Measurements from ENCODE around the gene KIAA1671. TPM values are rescaled to one million over a fixed set of nuclear protein-coding genes. Genes with fewer than 3 reads are reported as not detected.
"Not testable (repeated sequence)": the region's sequence is repeated elsewhere in the genome, so short reads cannot be mapped to it uniquely, and the experiment has no call there.

Gene KIAA1671
- total and polyA plus RNA-seq, 2 of the 4 experiments (the other 2 are of a cell fraction): 0.02 TPM; not detected in 1

- H3K4ac ChIP-seq (ENCODE audit: low read depth, low read length); H3K9ac ChIP-seq (ENCODE audit: low read depth, low read length); ATAC-seq (ENCODE audit: low read depth); H2BK20ac ChIP-seq (ENCODE audit: low read depth, low read length); CTCF ChIA-PET; H3K23ac ChIP-seq (ENCODE audit: low read depth, low read length); H3K9me1 ChIP-seq (ENCODE audit: insufficient read depth, low read length); H3K27me3 ChIP-seq (ENCODE audit: control insufficient read depth, insufficient read depth, low read length); H2AFZ ChIP-seq (replicated peaks; ENCODE audit: low read length, poor library complexity); POLR2A ChIA-PET (ENCODE audit: unreplicated experiment); H4K91ac ChIP-seq (ENCODE audit: insufficient read depth, low read depth, low read length); H2AK5ac ChIP-seq (ENCODE audit: low read depth, low read length); H3K18ac ChIP-seq (ENCODE audit: low read depth, low read length); H3K4me3 ChIP-seq (ENCODE audit: insufficient read depth, low read depth, low read length); H4K8ac ChIP-seq (ENCODE audit: low read depth in 2 of 2, low read length in 2 of 2); H3K9me3 ChIP-seq (ENCODE audit: control insufficient read depth, insufficient read depth, low read length); H3K36me3 ChIP-seq (ENCODE audit: control insufficient read depth, insufficient read depth, low read length); H2BK5ac ChIP-seq (ENCODE audit: low read depth, low read length, poor library complexity, severe bottlenecking); H4K20me1 ChIP-seq (ENCODE audit: insufficient read depth, low read length); H3K56ac ChIP-seq (ENCODE audit: extremely low read depth, insufficient read depth, low read length); H2BK15ac ChIP-seq (ENCODE audit: low read depth, low read length); H3K79me1 ChIP-seq (ENCODE audit: low read depth in 1 of 2, low read length in 2 of 2); BruUV-seq (replicated peaks); dilution Hi-C loops (cut with HindIII; ENCODE audit: low sequenced_read_pairs, unreplicated experiment); H3K4me1 ChIP-seq (ENCODE audit: control insufficient read depth, insufficient read depth, low read length); DNase-seq; in situ Hi-C loops (cut with MboI; ENCODE audit: low sequenced_read_pairs); H2AK9ac ChIP-seq (replicated peaks; ENCODE audit: low read depth, low read length, poor library complexity); H3K14ac ChIP-seq (replicated peaks; ENCODE audit: low read depth, low read length); H3K4me2 ChIP-seq (ENCODE audit: low read depth, low read length); H3K27ac ChIP-seq (ENCODE audit: insufficient read depth, low read length); H2BK120ac ChIP-seq (ENCODE audit: low read depth, low read length); H4K5ac ChIP-seq (ENCODE audit: low read depth, low read length): not testable (repeated sequence)
- intact Hi-C loops (cut with micrococcal nuclease): loop anchor here (5.0 kb wide), 2 partner anchors 243 to 1128 kb away; no protein-coding TSS in a partner anchor
- WGBS, 2 experiments (ENCODE audit: extremely low coverage in 2 of 2, insufficient read length in 1 of 2): no CpG with 5 or more reads among the region's 7 CpGs
These were observed 252.0 kb downstream of the KIAA1671 start for GRCh38 chr22:25204547-25204946.
